ENCODE measurements around the gene ABCA2.

GRCh38 chr9:137052293-137052692, 24.3 kb upstream of the ABCA2 start:
- no peak for TF ChIP-seq POLR2A (IDR thresholded peaks at IDR 0.05; ENCODE audit: borderline replicate concordance, extremely low read depth, insufficient read depth, insufficient read length)
- no peak for TF ChIP-seq CTCF (IDR thresholded peaks at IDR 0.05 in 2 of 3, conservative IDR thresholded peaks at IDR 0.05 in 1 of 3; ENCODE audit: borderline replicate concordance in 1 of 3, insufficient read depth in 1 of 3, low read depth in 2 of 3, low read length in 2 of 3)
- TF ChIP-seq POLR2AphosphoS5 (IDR thresholded peaks at IDR 0.05; ENCODE audit: low read depth, low read length) = no peak
- TF ChIP-seq RAD21 (IDR thresholded peaks at IDR 0.05; ENCODE audit: low read depth) = no peak
- TF ChIP-seq ATF3 (IDR thresholded peaks at IDR 0.05) = no peak
- no peak for TF ChIP-seq CBX3 (IDR thresholded peaks at IDR 0.05; ENCODE audit: low read depth)
- no peak for TF ChIP-seq EZH2 (IDR thresholded peaks at IDR 0.05)
- TF ChIP-seq SIN3A (IDR thresholded peaks at IDR 0.05; ENCODE audit: low read depth) = no peak
- no peak for TF ChIP-seq ZNF274 (IDR thresholded peaks at IDR 0.05; ENCODE audit: low read depth, low read length)
- TF ChIP-seq YY1 (IDR thresholded peaks at IDR 0.05; ENCODE audit: extremely low read depth, insufficient replicate concordance, low read depth, low read length) = no peak
- no peak for TF ChIP-seq TCF7L2 (IDR thresholded peaks at IDR 0.05; ENCODE audit: borderline replicate concordance, extremely low read depth, insufficient read depth, insufficient read length)

Measured in HCT116 (cell line).